ENCODE measurements around the gene HDHD3. TPM values are rescaled to one million over a fixed set of nuclear protein-coding genes. Genes with fewer than 3 reads are reported as not detected.
A peak's percentile ranks its signal among the peaks of the same experiment; 100 is the strongest.
"Not testable (repeated sequence)": the region's sequence is repeated elsewhere in the genome, so short reads cannot be mapped to it uniquely, and the experiment has no call there.

The HDHD3 gene
- polyA plus RNA-seq, 3 donors from 2014 or later, result 17.4 to 29.7 (median 22.4) TPM

- not testable (repeated sequence) for H3K36me3 Mint-ChIP-seq; H3K9me3 Mint-ChIP-seq; H3K27ac Mint-ChIP-seq; H3K4me3 Mint-ChIP-seq; H3K27me3 Mint-ChIP-seq (ENCODE audit: low read depth in 3 of 3); DNase-seq; H3K4me1 Mint-ChIP-seq
Measured at GRCh38 chr9:113381441-113381840, 4.7 kb upstream of the HDHD3 start.

GRCh38 chr9:113380869-113381378 is 4.1 kb upstream of the HDHD3 start:
- Mint-ChIP-seq H3K4me3 (no peak overlapping the region), H3K36me3 (peaks cover 0 to 6% (median 0%) of the 10 kb centered on the region in 3 donors), H3K9me3 (no peaks in the 10 kb centered on the region), H3K4me1 (peaks cover 0 to 2% of the 10 kb centered on the region in 2 donors), H3K27ac (no peak overlapping the region), H3K27me3 (ENCODE audit: low read depth in 3 of 3) (peaks cover 0 to 2% (median 0%) of the 10 kb centered on the region in 3 donors)
- no peak for DNase-seq

- H3K27me3 Mint-ChIP-seq (ENCODE audit: low read depth in 3 of 3); DNase-seq; H3K36me3 Mint-ChIP-seq; H3K4me3 Mint-ChIP-seq; H3K9me3 Mint-ChIP-seq: not testable (repeated sequence)
- H3K27ac Mint-ChIP-seq, result peak overlapping the region in 1 of 6 donors; percentile 34
- peaks cover 11 to 12% of the 10 kb centered on the region in 2 donors for H3K4me1 Mint-ChIP-seq
Measured at GRCh38 chr9:113379829-113380210, 3.0 kb upstream of the HDHD3 start.

GRCh38 chr9:113379094-113379828 is 2.5 kb upstream of the HDHD3 start:
- peak overlapping the region in 4 of 6 donors; percentile 21 to 71 (median 46) for H3K27ac Mint-ChIP-seq

GRCh38 chr9:113375057-113376023 is 1.4 kb downstream of the HDHD3 start:
- Mint-ChIP-seq H3K36me3 (peaks cover 0 to 5% (median 0%) of the 10 kb centered on the region in 3 donors), H3K27ac (peak overlapping the region; percentile 32 to 81 (median 70)), H3K4me1 (peaks cover 15 to 17% of the 10 kb centered on the region in 2 donors), H3K27me3 (ENCODE audit: low read depth in 3 of 3) (peaks cover 0 to 4% (median 2%) of the 10 kb centered on the region in 3 donors), H3K9me3 (no peaks in the 10 kb centered on the region), H3K4me3 (peak overlapping the region; percentile 81 to 88 (median 83))
- no peak for DNase-seq

More at GRCh38 chr9:113379094-113379828, 2.5 kb upstream of the HDHD3 start:
- H3K27me3 Mint-ChIP-seq (ENCODE audit: low read depth in 3 of 3); H3K36me3 Mint-ChIP-seq; DNase-seq; H3K4me3 Mint-ChIP-seq; H3K9me3 Mint-ChIP-seq: not testable (repeated sequence)
- peaks cover 15 to 16% of the 10 kb centered on the region in 2 donors for H3K4me1 Mint-ChIP-seq

- Mint-ChIP-seq H3K9me3 (no peaks in the 10 kb centered on the region), H3K36me3 (peaks cover 0 to 5% (median 3%) of the 10 kb centered on the region in 3 donors), H3K4me3 (no peak overlapping the region), H3K27me3 (ENCODE audit: low read depth in 3 of 3) (peaks cover 0 to 4% (median 2%) of the 10 kb centered on the region in 3 donors), H3K4me1 (peaks cover 15 to 17% of the 10 kb centered on the region in 2 donors), H3K27ac (no peak overlapping the region)
- DNase-seq, result no peak
Measured at GRCh38 chr9:113373676-113374392, 3.0 kb downstream of the HDHD3 start.

GRCh38 chr9:113373256-113373655 is 3.5 kb downstream of the HDHD3 start:
- peaks cover 0 to 6% (median 5%) of the 10 kb centered on the region in 3 donors for H3K36me3 Mint-ChIP-seq
- peak overlapping the region in 1 of 6 donors; percentile 69 for H3K27ac Mint-ChIP-seq
- peaks cover 15 to 17% of the 10 kb centered on the region in 2 donors for H3K4me1 Mint-ChIP-seq
- no peaks in the 10 kb centered on the region for H3K9me3 Mint-ChIP-seq
- no peak overlapping the region for H3K4me3 Mint-ChIP-seq
- DNase-seq, result no peak
- H3K27me3 Mint-ChIP-seq (ENCODE audit: low read depth in 3 of 3), result peaks cover 0 to 4% (median 2%) of the 10 kb centered on the region in 3 donors

GRCh38 chr9:113372059-113372458 is 4.7 kb downstream of the HDHD3 start:
- no peak overlapping the region for H3K4me3 Mint-ChIP-seq
- peaks cover 0 to 4% (median 0%) of the 10 kb centered on the region in 3 donors for H3K27me3 Mint-ChIP-seq (ENCODE audit: low read depth in 3 of 3)
- H3K27ac Mint-ChIP-seq, result peak overlapping the region in 1 of 6 donors; percentile 31
- H3K36me3 Mint-ChIP-seq, result peaks cover 0 to 6% (median 5%) of the 10 kb centered on the region in 3 donors
- H3K4me1 Mint-ChIP-seq, result peaks cover 15 to 17% of the 10 kb centered on the region in 2 donors
- H3K9me3 Mint-ChIP-seq, result no peaks in the 10 kb centered on the region
- DNase-seq, result no peak

- Mint-ChIP-seq H3K36me3 (peaks cover 0 to 6% (median 5%) of the 10 kb centered on the region in 3 donors), H3K4me3 (no peak overlapping the region), H3K27me3 (ENCODE audit: low read depth in 3 of 3) (peaks cover 0 to 4% (median 0%) of the 10 kb centered on the region in 3 donors), H3K27ac (no peak overlapping the region), H3K4me1 (peaks cover 13 to 16% of the 10 kb centered on the region in 2 donors), H3K9me3 (no peaks in the 10 kb centered on the region)
- no peak for DNase-seq
Measured at GRCh38 chr9:113370806-113371325, 5.9 kb downstream of the HDHD3 start.

GRCh38 chr9:113369855-113370140 is 7.0 kb downstream of the HDHD3 start:
- Mint-ChIP-seq H3K36me3 (peaks cover 0 to 6% (median 5%) of the 10 kb centered on the region in 3 donors), H3K4me3 (no peak overlapping the region), H3K27me3 (ENCODE audit: low read depth in 3 of 3) (no peaks in the 10 kb centered on the region), H3K9me3 (no peaks in the 10 kb centered on the region), H3K27ac (no peak overlapping the region), H3K4me1 (peaks cover 3 to 6% of the 10 kb centered on the region in 2 donors)
- no peak for DNase-seq

GRCh38 chr9:113368982-113369854 is 7.6 kb downstream of the HDHD3 start:
- no peaks in the 10 kb centered on the region for H3K9me3 Mint-ChIP-seq
- no peak overlapping the region for H3K27ac Mint-ChIP-seq
- no peak for DNase-seq
- no peak overlapping the region for H3K4me3 Mint-ChIP-seq
- no peaks in the 10 kb centered on the region for H3K27me3 Mint-ChIP-seq (ENCODE audit: low read depth in 3 of 3)
- no peaks in the 10 kb centered on the region for H3K4me1 Mint-ChIP-seq
- peaks cover 0 to 9% (median under 1%) of the 10 kb centered on the region in 3 donors for H3K36me3 Mint-ChIP-seq

- H3K4me1 Mint-ChIP-seq, result no peaks in the 10 kb centered on the region
- H3K36me3 Mint-ChIP-seq, result peaks cover 0 to 11% (median 0%) of the 10 kb centered on the region in 3 donors
- H3K4me3 Mint-ChIP-seq, result no peak overlapping the region
- no peaks in the 10 kb centered on the region for H3K27me3 Mint-ChIP-seq (ENCODE audit: low read depth in 3 of 3)
- no peaks in the 10 kb centered on the region for H3K9me3 Mint-ChIP-seq
- DNase-seq, result no peak
- peak overlapping the region in 1 of 6 donors; percentile 81 for H3K27ac Mint-ChIP-seq
Measured at GRCh38 chr9:113368348-113368981, 8.3 kb downstream of the HDHD3 start.

All from immature natural killer cell (primary cell).